GM19438 (cell line): ENCODE results near the gene NEDD4L.

Experiments
- ATAC-seq: cut with Tn5 transposase; IDR thresholded peaks from one replicate; pipeline ENCODE4 v1.9.1; 2021; ENCODE audit warnings: low read depth; ENCODE audit not compliant: unreplicated experiment

NEDD4L gene

DNA sequence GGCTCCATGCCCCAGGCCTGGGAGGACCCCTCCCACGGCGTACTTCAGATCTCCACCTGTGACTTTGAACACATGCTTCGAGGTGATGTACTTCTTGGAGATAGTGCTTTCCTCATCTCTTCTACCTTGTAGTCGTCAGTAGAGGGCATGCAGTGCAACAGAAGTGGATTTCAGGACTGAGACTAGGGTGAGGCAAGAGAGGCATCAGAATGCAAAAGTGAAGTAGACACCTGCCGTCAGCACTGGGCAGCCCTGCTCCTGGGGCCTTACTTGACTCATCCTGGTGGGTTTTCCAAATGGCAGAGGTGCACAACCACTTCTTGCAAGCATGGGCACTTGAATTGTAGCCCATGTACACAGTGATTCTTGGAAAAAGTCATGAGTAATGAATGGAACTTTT is 258.8 kb downstream of the NEDD4L start:
- ATAC-seq: no peak

DNA sequence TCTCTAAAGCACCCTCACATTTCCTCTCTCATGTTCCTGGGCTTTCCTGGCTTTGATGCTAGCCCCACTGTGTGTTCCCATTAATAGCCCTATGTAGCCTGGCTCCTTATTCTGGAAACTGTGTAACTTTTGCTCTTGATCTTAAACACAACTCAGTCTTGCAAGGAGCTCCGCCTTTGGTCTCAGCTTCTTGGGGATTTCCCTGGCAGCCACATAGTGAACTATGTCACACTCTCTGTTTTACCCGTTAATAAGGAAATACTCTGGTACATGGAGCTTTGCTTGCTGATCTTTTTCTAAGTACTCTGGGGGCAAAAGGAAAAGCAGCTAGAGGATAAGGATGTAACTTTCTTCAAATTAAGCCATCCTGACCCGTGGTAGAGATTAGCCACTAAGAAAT is 259.3 kb downstream of the NEDD4L start:
- ATAC-seq: no peak

DNA sequence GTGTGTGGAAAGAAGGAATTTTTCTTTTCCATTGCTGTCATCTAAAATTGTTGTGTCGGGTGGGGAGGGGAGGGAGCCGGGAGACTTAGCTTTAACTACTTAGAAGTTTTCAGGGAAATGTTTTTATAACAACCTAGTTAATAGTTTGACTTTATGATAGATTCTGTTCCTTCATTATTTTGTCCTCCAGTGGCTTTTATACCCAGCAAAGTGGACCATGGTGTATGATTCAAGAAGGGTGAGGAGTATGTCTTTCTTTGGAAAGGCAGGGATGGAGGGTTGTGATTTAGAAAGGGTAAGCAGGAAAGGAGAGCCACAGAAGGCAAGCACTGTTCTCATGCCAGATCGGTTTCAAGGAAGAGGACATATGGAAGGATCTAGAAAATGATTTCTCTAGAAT is 261.8 kb downstream of the NEDD4L start:
- ATAC-seq: no peak

DNA sequence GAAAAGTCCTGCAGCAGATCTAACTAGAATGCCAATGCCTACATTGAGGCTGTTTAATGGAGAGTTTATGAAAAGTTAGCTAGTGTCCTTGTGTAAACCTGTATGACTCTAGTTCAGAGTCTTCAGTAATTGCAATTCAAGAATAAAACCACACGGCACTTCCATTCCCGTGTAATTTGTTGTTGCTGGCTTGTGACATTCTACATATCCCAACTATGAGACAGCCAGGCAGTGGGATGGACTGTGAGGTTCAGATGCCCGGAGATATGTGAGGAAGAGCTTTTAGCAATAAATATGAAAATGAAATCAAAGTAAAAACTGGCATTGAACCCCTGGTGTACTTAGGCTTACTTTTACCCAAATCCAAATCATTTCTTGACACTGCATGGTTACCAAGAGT is 263.4 kb downstream of the NEDD4L start:
- ATAC-seq: no peak

DNA sequence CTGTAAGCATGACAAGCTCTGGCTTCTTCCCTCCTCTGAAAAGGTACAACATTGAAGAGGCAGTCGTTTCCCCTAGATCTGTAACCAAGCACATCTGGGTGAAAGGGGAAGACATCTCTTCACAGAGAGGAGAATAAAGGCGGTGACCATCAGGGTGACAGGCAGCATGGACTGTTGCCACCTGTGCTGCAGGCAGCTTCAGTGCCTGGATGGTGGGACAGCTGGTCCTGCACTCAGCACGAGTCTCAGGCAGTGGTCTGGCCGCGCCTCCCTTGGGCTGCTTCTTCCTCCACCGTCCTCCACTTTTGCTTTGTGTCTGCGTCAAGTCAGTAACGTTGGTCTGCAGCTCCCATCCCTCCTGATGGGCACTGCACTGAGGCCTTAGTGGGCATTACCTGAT is 264.4 kb downstream of the NEDD4L start:
- no peak for ATAC-seq

DNA sequence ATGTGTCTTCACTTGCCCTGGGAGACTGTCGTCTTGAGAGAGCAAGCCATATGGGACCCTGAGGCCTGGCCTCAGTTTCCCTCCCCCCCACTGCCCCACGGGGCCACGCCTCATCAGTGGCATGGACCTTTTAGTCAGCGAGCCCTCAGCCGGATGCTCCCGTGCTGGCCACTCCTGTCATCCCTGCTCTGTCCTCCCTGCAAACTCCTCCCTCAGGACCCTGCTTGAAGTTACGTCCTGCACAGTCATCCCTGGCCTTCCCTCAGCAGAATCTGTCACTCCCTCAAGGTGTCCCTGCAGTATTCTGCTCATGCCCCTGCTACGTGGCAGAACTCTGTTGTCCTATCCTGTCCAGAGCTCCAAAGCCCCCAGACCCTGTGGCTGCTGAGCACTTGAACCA is 265.1 kb downstream of the NEDD4L start:
- no peak for ATAC-seq

DNA sequence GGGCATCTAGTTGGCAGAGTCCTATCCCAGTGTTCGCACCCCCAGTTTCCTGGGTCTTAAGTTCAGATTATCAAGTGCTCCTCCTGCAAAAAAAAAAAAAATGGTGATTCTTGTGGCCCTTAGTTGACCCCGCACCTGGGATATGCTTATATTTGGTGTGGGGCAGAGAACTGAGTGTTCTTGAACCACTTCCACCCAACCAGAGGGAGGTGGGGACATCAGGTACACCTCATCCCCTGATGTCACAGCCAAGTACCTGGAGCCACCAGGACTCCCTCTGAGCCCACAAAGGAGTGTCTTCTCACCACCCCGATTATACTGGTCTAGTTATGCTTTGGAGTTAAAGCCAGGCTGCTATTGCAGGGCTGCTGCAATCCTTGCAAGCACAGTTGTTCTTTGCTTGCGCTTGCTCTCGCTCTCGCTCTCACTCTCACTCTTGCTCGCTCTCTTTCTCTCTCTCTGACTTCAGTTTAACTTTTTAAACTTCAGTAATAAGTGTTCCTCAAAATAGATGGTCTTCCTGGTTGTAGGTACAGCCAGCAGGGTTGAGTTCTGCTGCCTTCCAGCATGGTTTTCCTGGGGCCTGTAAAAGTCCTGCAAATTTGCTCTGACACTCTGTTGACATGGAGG is 265.7 kb downstream of the NEDD4L start:
- ATAC-seq: no peak

DNA sequence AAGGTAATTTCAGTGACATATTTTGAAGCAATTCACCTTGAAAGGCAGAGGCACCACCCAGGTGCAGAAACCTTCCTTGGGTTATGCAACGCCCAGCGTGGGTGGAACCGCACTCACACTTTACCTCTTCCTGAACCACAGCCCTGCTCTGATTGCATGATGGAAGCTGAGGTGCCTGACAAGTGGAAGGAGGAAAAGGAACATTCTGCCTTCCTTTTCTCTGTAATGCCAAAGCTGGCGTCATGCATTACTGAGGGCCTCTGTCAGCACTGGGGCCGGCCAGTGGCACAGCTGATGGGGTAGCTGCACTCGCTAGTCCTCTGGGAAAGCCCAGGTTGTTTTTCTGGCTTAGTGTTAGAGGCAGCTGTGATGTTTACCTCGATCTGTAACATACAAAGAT is 266.5 kb downstream of the NEDD4L start:
- no peak for ATAC-seq

DNA sequence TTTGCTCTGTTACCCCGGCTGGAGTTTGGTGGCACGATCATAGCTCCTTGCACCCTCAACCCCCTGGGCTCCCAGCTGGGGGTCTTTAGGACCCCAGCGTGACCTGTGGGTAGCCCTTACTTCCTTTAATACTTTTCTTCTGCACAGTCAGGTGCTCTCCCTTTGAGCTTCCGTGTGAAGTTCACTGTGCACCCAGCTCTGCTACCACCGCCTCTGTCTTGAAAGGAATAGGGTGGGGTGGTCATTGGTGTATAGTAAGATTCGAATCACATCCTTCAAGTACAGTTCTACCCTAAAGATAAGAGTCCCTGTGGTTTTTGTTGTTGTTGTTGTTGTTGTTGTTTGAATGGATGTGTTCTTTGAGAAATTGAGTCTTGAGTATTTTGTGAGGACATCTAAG is 267.4 kb downstream of the NEDD4L start:
- no peak for ATAC-seq

DNA sequence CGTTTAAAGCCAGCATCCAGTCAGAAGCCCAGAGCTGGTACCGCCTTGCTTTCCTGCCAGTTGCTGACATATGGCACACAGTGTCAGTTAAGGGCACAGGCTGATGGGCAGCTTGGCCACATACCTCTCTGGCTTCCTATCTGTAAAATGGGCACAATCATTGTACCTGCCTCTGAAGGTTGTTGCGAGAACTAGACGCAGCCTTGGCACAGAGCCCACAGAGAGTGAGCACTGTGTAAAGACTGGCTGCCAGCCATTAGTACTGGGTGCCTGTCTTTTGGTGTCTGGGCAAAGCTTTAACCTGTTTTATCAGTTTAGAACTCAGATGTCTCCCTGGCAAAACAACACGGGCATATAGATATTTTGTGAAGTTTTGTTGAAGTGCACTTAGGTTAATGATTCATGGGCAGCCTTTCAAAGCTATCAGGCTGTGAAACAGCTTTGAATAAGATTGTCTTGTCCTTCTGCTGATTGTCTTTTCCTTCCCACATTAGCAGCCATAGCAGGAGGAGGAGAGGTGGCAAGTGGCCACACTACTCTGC is 269.5 kb downstream of the NEDD4L start:
- no peak for ATAC-seq

DNA sequence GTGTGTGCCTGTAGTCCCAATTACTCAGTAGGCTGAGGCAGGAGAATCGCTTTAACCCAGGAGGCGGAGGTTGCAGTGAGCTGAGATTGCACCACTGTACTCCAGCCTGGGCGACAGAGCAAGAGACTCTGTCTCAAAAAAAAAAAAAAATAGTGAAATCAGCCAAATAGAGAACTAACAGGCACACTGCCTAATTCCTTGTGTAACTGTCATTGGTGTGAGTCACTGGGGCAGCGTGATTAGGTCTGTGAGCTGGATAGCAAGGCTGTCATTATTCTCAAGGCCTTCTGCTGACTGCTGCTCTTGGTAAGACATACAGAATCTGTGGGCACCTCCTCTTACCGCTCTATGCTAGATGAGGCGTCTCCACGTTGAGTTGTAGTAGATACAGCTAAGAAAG is 270.3 kb downstream of the NEDD4L start:
- no peak for ATAC-seq

DNA sequence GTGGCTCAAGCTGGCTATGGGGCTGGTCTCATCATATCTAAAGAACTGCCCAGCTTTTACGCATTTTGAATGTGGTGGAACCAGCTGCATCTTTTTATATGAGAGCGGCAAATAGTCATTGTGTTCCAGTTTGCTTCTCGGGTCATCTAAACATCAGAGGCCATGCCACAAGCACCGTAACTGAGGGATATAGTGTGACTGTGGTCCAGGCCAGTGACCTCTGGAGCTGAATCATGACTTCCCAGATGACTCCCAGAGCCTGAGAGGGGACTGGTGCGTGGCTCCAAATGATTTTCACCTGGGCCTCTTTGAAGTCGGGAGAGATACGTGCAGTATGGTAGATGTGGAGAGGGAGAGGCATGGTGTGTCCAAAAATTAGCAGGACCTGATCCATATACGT is 271.0 kb downstream of the NEDD4L start:
- no peak for ATAC-seq

DNA sequence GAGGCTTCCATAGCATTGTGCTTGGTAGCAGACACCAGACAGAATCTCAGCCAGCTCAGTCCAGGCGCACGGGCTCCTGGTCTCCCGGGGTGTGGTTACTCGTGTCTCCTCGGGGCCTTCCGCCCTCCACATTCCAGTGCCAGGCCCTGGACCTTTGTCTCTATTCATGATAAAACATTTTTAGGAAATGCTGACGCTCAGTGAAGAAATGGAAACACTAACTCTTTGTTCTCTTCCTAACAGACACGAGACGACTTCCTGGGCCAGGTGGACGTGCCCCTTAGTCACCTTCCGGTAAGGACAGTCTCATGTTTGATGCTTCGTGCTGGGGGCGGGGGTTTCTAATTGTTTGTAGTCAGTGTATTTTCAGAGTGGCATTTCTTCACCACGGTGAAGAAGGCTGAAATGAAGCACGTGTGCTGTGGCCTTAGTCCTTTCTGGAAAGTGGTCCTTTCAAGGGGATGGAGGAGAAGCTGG is 271.8 kb downstream of the NEDD4L start:
- ATAC-seq: no peak

DNA sequence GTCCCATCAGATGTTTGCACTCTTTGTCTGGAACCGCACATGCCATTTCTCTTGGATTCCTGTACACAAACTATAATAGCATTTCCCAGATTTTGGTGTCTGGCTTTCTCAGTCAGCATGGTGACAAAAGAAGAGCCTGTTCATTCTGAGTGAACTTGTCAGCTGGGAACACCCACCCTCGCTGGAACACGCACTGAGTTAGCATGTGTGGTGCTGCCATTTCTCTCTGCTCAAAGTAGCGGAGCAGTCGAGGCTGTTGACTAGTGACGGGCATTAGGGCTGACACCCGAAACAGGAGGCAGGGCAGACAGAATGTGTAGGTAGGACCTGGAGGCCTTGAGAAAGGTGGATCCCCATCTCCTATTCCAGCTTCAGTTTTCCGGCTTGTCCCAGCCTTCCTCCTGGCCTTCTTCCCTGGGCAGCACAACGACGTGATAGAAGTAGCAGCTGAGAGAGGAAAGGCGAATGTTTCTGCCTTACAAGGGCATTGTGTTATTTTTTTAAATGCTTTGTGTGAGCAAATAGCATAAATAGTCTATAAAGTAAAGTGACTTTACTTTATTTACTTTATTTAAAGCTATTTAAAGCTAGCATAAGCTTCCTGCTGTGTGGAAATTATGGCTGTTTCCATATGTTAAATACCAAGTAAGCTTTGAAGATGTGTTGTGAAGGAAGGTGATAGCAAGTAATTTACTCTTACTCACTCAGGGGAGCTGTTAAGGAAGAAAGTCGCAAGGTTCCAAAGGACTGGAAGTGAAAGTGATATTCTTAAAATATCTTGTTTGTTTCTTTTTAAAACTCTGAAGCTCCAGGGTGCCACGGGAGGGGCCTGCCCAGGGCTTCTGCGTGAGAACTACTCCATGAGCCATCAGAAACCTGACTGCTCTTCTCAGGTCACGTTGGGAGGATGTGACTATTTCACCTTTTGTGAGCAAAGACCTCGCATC is 272.6 kb downstream of the NEDD4L start:
- no peak for ATAC-seq

DNA sequence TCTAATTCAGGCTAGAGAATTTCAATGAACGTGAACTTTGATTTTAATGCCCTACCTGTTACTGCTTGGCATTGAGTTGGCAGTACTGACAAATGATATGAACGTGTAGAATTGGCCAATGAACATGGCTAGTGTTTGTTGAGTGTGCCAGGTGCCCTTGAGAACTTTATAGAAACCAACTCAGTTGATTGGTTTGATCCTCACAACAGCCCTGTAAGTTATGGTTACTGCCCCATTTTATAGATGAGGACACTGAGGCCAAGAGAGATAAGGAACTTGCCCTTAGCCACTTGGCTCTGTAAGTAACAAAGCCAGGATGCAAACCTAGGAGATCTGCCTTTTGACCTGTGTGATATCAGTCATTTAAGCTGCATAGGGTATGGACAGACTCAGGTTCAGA is 275.7 kb downstream of the NEDD4L start:
- ATAC-seq: no peak

DNA sequence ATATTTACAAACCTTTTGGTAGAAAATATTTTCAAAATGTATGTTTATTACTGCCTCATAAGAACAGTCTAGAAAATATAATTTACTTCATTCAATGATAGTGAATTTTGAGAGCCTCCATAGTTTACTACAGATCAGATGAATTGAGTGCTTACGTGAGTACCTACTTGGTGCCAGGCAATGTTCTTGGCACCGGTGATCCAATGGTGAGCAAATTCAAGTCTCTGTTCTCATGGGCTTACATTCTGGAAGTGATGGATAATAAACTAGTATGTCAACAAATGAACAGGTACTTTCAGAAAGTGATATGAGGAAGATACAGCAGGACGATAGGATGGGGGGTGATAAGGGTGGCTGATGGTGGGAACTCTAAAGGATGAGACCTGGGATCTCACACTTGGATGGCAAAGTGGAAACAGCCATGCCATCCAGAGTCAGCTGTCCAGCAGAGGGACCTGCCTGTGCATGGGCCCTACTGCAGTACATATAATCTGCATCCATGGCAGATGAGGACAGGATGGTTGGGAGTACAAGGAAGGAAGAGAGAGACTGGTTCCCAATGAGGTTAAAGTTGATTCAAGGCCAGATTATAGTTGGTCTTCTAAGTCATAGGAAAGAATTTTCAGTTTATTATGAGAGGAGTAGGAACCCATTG is 277.0 kb downstream of the NEDD4L start:
- no peak for ATAC-seq

DNA sequence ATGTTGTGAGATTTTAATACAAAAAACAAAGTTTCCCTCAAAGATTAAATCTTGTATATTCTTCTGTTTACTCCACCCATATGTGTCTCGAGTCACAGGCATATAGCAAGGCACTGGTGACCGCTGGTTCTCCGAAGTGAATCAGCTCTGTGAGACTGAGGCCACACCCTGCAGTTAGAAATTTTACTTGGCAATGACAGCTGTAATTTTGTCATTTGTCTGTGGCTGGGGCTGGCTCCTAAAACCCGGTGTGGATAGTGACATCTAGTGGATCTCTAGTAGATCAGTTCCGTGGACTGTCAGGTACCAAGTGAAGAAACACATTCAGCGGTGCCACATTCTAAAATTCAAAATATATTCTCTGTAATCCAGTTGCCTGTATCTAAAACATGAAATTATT is 278.0 kb downstream of the NEDD4L start:
- no peak for ATAC-seq

DNA sequence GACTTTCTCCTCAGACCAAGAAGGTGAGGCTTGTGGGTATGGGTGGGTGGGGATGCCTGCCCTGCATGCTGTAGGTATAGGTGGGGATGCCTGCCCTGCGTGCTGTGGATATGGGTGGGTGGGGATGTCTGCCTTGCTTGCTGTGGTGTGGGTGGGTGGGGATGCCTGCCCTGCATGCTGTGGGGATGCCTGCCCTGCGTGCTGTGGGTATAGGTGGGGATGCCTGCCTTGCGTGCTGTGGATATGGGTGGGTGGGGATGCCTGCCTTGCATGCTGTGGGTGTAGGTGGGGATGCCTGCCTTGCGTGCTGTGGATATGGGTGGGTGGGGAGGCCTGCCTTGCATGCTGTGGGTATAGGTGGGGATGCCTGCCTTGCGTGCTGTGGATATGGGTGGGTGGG is 278.4 kb downstream of the NEDD4L start:
- no peak for ATAC-seq

DNA sequence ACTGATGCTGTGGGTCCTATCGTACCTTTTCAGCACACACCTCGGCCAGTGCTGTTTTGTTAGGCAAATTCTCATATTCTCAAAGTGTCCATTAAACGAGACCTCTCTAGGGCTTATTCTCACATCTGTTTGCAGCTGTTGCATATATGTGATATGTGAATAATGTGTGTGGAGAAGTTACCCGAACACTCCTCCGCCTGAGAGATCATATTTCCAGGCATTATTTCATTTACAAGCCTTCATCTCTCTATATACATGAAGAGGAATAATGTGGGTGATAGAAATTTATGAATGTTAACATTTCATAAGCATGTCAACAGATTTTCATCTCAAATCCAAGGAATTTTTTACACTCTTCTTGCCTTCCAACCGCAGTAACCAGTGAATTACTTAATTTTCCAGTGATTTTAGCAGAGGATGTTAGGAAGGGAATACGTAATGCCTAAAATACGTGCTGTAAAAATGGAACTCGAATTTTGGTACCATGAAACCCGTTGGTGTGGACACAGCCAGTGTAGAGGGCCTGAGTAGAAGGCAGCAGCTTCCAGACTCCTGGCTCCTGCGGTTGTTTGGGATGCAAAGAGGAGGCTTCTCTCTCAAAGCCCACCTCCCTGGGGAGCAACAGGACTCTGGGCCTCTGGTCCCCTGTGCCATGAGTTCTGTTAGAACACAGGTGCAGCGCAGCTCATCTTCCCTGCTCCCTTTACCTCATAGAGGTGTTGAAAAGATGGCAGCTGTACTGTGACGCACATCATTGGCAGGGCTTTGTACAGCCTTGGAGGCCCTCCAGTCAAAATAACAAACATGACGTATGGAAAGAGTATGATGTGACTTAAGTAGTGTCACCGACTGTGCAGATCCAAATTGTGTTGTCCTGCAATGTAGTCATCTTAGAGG is 280.1 kb downstream of the NEDD4L start:
- ATAC-seq: no peak

DNA sequence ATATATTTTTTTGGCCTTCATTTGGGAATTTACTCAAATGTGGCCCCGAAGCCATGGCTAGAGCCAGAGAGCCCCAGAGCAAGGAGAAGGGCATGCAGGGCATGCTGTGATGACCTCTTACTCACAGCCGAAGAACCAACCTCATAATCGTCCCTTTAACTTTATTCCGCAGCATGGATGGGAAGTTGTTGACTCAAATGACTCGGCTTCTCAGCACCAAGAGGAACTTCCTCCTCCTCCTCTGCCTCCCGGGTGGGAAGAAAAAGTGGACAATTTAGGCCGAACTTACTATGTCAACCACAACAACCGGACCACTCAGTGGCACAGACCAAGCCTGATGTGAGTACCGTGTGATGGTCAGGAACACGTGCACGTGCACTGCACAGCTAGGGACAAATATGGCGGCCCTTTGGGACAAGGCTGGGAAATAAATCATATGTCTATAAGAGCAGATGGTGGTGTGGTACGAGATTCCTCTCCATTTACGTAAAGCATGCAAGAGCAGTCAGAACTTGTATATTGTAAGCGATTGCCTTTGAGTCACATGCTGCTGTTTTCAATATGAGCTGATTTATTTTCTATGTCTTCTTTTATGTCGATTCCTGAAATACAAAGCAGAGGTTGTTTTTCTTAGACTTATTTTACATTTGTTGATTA is 280.9 kb downstream of the NEDD4L start:
- ATAC-seq: no peak
